Stimulated activated CD4-positive, alpha-beta T cell treated with anti-CD3 and anti-CD28 coated beads, Interleukin-4, amount 100 ng/mL, for 4 hours (primary cell): Measurements from ENCODE around the gene C16orf46.
"Not testable (repeated sequence)": the region's sequence is repeated elsewhere in the genome, so short reads cannot be mapped to it uniquely, and the experiment has no call there.

Experiments
- DNase-seq, 2 experiments: peaks; one replicate each; pipeline ENCODE4 v3.0.0-alpha.2; 2020

Gene C16orf46

GRCh38 chr16:81077076-81077940 lies at the start of gene C16orf46:
TSS of gene C16orf46 (minus strand) at chr16:81077238. CDS start at chr16:81063955, 13,283 bp downstream.
- peak; percentile 95 to 96 for DNase-seq

GRCh38 chr16:81123092-81123852 lies 46.2 kb upstream of the C16orf46 start:
- DNase-seq: no peak

- DNase-seq: no peak
These were observed 44.5 kb upstream of the C16orf46 start for GRCh38 chr16:81121474-81121990.

GRCh38 chr16:81117436-81117835 lies 40.4 kb upstream of the C16orf46 start:
- no peak for DNase-seq

GRCh38 chr16:81116285-81116684 lies 39.2 kb upstream of the C16orf46 start:
- no peak for DNase-seq

- DNase-seq: no peak
These were observed 35.4 kb upstream of the C16orf46 start for GRCh38 chr16:81112453-81112852.

- DNase-seq: not testable (repeated sequence)
These were observed 32.2 kb upstream of the C16orf46 start for GRCh38 chr16:81109274-81109673.

- no peak for DNase-seq
These were observed 30.5 kb upstream of the C16orf46 start for GRCh38 chr16:81107511-81107910.

- no peak for DNase-seq
These were observed 29.9 kb upstream of the C16orf46 start for GRCh38 chr16:81106826-81107503.

- DNase-seq: no peak
These were observed 28.9 kb upstream of the C16orf46 start for GRCh38 chr16:81105946-81106345.

GRCh38 chr16:81101702-81102101 lies 24.7 kb upstream of the C16orf46 start:
- no peak for DNase-seq

GRCh38 chr16:81099958-81100357 lies 22.9 kb upstream of the C16orf46 start:
- no peak for DNase-seq

- no peak for DNase-seq
These were observed 20.2 kb upstream of the C16orf46 start for GRCh38 chr16:81097230-81097629.

- DNase-seq: no peak
These were observed 19.7 kb upstream of the C16orf46 start for GRCh38 chr16:81096715-81097208.

- DNase-seq: peak; percentile 97 to 98
These were observed 19.1 kb upstream of the C16orf46 start, which contains the start of gene GCSH for GRCh38 chr16:81095953-81096714. TSS of gene GCSH (minus strand) at chr16:81096395. CDS start at chr16:81096278, 117 bp downstream.

GRCh38 chr16:81095653-81095952 lies 18.6 kb upstream of the C16orf46 start:
- no peak for DNase-seq

GRCh38 chr16:81094771-81095251 lies 17.8 kb upstream of the C16orf46 start:
- DNase-seq: no peak

GRCh38 chr16:81088836-81089235 lies 11.8 kb upstream of the C16orf46 start:
- DNase-seq: no peak

- no peak for DNase-seq
These were observed 4.0 kb upstream of the C16orf46 start for GRCh38 chr16:81081014-81081413.

- no peak for DNase-seq
These were observed 3.2 kb upstream of the C16orf46 start for GRCh38 chr16:81080233-81080632.

GRCh38 chr16:81076566-81077075 lies 417 bp downstream of the C16orf46 start:
- DNase-seq: peak; percentile 90 to 91
